Astrocyte (in vitro differentiated cells and primary cell): ENCODE measurements around the gene EMD.

ENCODE experiments used
- CTCF ChIP-seq: IDR thresholded peaks from 2 replicates; pipeline ENCODE4 v1.5.1; 2011; ENCODE audit warnings: low read depth, mild to moderate bottlenecking, inconsistent platforms, low read length, moderate library complexity; ENCODE audit not compliant: insufficient read depth
- EZH2 ChIP-seq: IDR thresholded peaks from 2 replicates; pipeline ENCODE4 v1.6.1; 2012; ENCODE audit warnings: mild to moderate bottlenecking, low read length, inconsistent platforms; ENCODE audit not compliant: insufficient read depth

- TF ChIP-seq CTCF (no peak), EZH2 (no peak)
These were observed 25.6 kb downstream of the EMD start for GRCh38 chrX:154404625-154405192.
